Umbilical cord (tissue), 2 donors: ENCODE measurements around the gene VSX1. TPM values are rescaled to one million over a fixed set of nuclear protein-coding genes. Genes with fewer than 3 reads are reported as not detected.

Source experiments
- DNase-seq: peaks from one replicate; pipeline ENCODE4 v3.0.0-alpha.2; 2015; ENCODE audit warnings: low spot score
- total RNA-seq: library from RNA; depleted of rRNA; stranded (reverse); fragments of >200 nt; gene quantifications from one replicate; pipeline ENCODE4 v1.2.3, GENCODE V29; 2014; ENCODE audit warnings: low replicate concordance; ENCODE audit not compliant: insufficient read depth

Gene VSX1
- total RNA-seq = 0.24 TPM

DNA sequence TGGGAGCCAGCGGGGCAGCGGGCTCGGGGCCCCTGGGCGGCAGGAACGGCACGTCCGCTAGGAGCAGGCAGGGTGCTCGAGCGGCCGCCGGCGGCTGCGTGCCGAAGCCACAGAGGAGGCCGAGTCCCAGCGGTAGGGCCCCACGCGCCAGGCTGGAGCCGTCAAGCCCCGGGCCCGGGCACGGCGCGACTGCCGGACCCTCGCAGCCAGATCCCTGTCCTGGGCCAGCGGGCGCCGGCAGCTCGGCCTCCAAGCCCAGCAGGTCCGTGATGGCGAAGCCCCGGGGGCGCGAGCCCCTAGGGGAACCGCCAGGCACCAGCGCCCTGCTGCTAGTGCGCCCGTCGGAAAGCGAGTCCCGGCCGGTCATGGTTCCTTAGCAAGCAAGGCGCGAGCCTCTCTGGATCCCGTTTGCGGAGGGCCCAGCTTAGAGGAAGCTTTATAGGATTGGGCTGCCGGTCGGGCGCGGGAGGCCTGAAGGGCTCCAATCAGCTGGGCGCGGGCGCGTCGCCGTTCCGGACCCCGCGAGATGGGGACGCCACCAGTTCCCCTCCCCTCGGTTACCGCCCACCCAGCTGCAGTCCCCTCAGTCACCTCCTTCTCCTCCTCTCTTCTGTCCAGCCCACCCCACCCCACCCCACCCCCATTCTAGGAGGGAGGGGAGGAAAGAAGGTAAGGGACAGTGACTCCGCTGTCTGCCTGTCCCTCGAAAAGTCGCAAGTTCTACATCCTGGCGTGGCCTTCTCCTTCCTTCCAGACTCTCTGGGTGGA is at the start of gene VSX1:
Gene VSX1, minus strand, starts transcription at position 412 of the 768 bp plus-strand sequence. Its CDS starts 45 bp downstream, at position 367.
- DNase-seq = no peak

DNA sequence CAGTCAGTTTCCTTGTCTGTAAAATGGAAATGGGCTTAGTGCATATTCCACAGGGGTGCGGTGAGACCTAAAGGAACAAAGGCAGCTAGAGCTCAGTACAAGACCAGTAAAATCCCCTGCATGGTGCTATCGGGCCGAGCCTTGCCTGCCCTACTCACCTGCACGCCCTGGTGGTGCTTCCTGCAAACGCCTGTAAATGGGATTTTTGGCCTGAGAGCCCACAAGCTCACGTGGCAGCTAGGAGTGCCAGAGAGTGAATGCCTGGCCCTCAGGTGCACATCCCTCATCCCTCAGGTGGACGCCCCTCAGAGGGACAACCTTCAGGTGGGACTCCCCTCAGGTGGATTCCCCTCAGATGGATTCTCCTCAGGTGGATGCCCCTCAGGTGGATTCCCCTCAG is 48.0 kb upstream of the VSX1 start:
- DNase-seq = no peak

DNA sequence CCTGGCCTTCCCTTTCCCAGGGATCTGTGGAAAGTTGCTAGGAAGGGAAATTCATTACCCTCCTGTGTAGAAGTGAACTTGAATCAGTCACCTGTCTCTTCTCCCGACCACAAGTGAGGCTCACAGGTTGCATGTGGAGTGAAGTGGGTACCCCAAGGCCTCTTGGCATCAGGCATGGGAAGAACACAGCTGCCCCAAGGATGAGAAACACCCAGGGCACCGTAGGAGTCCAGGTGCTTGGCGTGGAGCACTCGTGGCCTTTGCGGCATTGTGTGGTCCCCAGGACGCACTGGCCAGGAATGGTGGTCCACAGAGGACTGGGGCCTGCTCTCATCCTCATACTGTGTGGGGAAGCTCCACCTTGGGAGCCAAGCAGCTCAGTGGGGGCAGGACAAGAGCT is 47.5 kb upstream of the VSX1 start:
- DNase-seq = no peak

DNA sequence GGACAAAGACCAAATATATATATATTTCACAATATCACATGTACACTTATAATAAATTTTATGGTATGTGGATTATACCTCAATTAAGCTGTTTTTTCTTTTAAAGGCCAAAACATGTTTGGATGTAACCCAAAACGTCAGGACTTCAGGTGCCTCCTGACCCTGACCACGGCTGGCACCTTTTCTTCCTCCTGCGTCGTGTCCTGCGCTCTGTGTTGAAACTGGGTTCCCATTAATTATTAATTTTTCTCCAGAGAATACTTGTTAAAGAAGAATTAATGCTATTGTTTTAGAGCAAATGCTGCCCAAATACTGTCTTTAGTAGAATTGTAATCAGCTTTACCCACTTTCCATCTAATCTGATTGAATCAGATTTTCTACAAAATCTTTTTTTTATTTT is 46.7 kb upstream of the VSX1 start:
- DNase-seq = no peak

DNA sequence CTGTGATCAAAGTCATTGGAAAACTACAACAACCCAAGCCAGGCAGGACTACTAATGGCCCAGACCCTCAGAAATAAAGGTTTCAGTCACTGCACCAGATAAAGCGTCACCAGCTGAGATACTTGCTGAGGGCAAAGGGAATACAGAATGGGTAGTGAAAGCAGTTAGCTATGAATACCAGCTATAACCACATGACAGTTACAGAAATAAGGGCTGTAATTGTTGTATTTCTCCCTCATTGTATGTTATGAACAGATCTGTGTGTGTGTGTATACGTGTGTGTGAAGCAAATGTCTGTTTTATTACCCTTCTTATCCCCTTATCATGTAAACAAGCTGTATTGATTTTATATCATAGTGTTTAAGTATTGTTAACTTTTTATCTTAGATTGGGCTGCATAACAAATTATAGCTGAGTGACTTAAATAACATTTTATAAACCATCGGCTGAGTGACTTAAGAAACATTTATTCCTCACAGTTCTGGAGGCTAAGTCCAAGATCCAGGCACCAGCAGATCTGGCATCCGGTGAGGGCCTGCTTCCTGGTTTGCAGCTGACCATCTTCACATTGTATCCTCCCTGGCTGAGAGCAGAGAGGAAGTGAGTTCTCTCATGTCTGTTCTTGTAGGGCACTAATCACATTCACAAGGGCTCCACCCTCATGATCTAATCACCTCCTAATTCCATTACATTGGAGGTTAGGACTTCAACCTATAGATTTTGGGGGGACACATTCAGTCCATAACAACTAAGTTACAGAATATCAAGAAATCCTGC is 46.0 kb upstream of the VSX1 start:
- no peak for DNase-seq

DNA sequence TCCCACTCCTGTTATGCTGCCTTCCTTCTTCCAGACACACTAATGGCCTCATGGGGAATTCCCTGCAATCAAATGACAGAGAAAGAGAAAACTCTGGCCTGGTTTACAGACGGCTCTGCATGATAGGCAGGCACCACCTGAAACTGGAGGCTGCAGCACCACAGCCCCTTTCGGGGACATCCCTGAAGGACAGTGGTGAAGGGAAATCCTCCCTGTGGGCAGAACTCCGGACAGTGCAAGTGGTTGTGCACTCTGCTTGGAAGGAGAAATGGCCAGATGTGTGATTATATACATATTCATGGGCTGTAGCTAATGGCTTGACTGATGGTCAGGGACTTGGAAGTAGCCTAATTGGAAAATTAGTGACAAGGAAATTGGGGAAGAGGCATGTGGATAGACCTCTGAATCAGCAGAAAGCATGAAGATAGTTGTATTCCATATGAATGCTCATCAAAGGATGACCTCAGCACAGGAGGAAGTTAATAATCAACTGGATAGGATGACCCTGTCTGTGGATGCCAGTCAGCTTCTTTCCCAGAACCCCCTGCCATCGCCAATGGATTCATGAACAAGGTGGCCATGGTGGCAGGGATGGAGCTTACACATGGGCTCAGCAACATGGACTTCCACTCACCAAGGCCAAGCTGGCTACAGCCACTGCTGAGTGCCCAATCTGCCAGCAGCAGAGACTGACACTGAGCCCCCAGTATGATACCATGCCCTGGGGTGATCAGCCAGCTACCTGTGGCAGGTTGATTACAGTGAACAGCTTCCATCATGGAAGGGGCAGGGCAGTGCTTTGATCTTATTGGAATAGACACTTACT is 44.5 kb upstream of the VSX1 start:
- no peak for DNase-seq

DNA sequence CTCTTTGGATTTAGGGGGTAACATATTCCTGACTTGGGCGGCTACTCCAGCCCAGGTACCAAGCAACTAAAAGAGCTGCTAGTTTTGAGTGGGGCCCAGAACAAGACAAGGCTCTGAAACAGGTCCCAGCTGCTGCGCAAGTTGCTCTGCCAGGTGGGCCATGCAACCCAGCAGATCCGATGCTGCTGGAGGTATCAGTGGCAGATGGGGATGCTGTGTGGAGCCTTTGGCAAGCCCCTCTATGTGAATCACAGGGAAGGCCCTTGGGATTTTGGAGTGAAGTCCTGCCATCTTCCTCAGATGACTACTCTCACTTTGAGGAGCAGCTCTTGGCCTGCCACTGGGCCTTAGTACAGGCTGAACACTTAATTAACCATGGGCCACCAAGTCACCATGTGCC is 43.7 kb upstream of the VSX1 start:
- DNase-seq = no peak

DNA sequence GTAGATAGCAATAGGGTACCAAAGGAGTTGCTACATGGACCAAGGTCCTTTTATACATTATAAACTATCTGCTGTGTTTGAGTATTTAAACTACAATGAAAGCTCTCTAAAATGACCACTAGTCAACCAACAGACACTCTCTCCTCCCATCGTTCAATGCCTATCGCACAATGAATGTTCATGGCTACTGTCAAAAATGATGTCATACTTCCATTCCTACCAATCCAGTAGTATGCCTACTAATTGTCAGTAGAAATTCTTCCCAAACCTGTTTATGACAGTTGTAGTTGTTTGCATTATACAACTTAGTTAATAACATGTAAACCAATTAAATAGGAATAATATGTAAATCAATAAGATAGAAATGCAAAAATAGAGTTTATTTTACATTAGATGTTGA is 39.0 kb upstream of the VSX1 start:
- DNase-seq = no peak

DNA sequence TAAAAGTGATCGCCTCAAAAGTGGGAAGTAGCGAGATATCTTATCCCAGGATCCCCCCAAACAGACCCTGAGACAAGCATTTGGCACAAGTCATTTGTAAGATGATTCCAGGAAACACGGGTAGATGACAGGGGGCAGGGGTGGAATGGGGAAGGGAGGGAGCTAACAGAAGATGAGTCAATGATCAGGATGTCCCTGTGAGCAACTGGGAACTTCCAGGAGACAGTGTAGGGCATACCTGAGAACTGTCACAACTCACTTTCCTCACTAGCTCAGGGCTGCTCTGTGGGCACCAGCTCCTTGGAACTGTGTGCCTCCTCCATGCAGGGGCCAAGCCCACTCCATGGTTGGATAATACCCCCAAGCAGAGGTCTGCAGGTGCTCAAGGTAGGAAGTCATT is 38.5 kb upstream of the VSX1 start:
- DNase-seq = no peak

DNA sequence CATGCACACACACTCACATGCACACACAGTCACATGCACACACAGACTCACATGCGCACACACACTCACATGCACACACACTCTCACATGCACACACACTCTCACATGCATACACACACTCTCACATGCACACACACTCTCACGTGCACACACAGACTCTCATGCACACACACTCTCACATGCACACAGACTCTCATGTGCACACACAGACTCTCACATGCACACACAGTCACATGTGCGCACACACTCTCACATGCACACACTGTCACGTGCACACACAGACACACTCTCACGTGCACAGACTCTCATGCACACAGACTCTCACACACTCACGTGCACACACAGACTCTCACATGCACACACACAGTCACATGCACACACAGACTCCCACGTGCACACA is 36.6 kb upstream of the VSX1 start:
- no peak for DNase-seq

DNA sequence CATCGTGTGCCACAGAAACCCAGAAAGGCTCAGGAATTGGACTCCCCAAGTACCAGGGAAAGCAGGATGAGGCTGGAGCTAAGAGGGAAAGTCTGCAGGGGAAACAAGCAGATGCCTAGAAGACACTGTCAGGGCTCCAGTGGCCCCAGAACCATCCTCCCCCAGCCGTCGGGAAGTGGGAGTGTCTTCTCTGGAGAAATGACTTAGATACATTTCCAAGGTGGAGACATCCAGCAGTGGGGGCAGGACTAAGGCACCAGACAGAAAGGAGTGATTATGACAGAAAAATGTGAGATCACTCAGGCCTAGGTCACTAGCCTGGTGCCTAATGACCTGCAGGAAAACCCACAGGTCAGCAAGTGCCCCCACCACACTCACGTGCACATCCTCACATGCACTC is 36.0 kb upstream of the VSX1 start:
- no peak for DNase-seq

DNA sequence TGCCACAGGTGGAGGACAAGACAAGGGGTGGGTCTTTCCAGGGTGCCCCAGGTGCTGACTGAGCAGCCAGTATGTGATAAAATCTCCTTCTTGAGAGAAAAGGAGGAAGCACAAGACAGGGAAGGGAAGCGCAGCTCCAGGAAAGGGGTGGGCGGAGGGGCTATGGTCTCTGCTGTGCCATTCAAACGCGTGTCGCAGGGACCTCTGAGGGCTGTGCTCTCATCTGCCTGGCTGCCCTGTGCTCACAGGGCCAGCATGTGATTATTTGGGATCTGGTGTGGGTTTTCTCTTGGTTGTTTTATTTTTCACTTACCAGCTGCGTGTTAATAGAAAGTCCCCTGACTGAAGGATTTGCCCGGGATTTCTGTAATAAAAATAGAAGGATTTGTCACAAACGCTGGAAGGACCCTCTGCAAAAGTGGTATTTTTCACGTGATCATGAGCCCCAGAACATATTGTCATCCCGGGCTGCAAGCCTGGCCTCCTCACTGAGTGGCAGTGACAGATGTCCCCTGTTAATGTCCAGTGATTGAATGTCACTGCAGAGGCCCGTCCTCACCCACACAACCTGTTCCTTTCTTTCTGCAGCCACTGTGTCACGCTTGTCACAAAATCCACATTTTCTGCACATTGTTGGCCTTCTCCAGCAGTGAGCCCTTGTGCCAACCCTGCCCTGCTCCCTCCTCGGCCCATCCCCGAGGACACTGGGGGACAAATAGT is 35.0 kb upstream of the VSX1 start:
- DNase-seq = no peak

DNA sequence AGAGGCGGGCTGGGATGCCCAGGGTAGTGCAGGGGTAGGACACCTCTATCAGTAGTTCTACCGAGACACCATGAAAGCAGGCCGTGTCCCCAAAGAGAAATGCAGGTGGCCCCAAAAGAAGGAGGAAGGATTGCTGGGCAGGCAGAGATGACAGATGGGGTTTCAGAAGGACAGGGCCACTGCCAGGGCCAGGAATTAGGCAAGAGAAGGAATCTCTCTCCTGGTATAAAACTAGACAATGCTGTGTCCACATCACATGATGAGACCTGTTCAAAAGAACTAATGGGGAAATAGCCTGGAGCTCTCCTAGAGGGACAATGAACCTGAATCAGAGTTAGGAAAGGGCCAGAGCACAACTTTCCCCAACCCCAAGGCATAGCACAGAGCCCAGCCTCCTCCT is 21.6 kb upstream of the VSX1 start:
- DNase-seq = no peak

DNA sequence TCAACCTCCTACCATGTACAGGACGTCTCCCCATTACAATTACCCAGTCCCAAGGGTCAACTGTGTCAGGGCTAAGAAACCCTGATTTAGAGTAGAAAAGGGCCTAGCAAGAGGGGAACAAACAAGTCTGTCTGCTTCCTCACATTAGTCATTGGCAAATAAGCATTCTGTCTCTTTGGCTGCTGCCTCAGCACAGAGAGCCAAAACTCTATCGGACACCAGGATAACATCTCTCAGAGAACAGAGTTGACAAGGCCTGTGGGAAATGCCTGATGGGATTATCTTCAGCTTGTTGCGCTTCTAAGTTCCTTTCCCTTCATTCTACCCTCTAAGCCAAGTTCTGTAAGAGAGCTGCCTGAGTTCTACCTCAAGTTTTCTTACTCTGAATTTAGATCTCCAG is 19.0 kb upstream of the VSX1 start:
- no peak for DNase-seq

DNA sequence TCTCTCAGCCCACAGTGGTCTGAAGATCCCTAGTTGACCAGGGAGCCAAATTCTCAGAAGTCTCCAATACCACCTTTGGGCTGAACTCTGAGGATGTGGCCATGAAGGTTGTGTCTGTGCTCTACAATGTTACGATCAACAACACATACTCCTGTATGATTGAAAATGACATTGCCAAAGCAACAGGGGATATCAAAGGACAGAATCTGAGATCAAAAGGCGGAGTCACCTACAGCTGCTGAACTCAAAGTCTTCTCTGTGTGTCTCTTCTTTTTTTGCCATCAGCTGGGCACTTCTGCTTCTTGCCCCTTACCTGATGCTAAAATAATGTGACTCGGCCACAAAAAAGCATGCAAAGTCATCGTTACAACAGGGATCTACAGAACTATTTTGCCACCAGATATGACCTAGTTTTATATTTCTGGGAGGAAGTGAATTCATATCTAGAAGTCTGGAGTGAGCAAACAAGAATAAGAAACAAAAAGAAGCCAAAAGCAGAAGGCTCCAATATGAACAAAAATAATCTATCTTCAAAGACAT is 17.7 kb upstream of the VSX1 start:
- no peak for DNase-seq

DNA sequence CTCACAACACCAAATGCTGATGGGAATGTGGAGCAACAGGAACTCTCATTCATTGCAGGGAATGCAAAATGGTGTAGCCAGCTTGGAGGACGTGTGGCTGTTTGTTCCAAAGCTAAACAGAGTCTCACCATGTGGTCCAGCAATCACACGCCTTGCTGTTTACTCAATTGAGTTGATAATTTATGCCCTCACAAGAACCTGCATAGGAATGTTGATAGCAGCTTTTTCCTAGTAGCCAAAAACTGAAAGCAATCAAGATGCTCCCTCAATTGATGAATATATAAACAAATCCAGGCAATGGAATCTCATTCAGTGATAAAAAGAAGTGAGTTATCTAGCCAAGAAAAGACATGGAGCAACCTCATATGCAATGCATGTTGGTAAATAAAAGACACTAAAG is 15.6 kb upstream of the VSX1 start:
- DNase-seq = no peak

DNA sequence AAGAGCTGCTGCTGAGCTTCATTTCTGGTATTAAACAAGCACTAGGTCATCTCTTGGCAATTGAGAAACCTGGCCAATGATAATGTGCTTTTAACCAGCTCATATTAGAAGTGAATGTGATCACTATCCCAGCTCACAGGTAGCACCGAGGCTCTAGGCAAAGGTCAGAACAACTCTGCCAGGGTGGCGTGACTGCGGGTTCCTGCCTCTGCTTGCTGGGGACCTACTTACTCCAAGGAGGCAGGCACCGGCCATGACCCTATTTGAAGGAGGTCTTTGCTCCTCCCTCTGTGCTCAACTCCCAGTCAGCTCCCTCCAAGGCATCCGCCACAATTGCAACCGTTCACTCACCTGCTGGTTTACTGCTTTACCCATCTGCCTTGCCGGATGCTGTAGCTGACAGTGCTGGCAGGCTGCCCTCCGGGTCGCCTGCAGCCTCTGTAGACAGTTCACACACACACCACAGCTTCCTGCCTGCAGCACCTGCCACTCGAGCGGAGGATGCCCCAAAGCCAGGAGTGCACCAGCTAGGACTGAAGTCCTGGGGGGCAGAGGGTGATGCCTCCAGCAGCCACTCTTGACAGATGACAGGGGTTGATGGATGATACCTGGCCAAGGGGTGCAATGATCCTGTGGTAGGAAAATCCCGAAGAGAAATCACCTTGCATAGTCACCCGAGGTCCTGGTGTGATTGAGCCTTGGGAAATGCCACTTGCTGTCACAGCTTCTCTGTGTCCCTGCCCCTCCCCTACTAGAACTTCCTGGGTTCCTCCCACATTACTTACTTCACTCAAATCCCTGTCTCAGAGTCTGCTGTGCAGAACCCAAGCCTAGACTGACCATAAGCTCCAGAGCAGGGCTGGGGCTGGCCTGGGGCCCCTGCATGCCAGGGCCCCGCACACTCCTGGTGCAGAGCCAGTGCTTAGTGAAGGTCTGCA is 8.8 kb upstream of the VSX1 start:
- no peak for DNase-seq

DNA sequence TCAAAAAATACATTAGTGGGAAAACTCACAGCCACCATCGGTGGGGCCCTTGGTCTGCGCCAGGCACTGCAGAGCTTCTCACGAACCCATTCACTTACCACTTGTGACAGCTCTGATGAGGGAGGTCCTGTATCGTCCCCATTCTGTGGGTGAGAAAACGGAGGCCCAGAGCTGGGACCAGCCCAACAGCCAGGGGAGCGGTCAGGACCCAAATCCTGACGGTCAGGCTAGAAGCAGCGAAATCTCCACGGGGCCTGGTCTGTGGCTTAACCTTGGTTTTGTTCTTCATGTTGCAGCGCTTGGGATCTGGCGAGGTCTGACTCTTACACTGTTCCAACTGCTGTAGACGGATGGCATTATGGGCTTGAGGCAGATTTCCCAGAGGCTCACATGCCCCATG is 7.7 kb upstream of the VSX1 start:
- no peak for DNase-seq

DNA sequence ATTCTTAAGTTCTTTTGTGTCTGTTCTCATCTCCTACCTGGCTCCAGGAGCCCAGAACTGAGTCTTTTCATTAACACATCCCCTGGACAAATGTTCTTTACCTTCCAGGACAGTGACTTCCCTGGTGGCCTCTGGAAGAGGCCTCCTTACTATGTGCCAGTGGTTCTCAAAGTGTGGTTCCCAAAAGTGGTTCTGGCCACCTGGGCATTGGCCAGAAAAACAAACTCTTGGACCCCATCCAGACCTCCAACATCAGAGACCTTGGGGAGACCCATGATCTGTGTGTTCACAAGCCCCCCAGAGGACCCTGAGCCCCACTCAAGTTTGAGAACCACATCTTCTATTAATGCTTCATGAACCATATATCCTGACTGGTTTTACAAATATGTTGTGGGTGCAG is 7.2 kb upstream of the VSX1 start:
- DNase-seq = no peak

DNA sequence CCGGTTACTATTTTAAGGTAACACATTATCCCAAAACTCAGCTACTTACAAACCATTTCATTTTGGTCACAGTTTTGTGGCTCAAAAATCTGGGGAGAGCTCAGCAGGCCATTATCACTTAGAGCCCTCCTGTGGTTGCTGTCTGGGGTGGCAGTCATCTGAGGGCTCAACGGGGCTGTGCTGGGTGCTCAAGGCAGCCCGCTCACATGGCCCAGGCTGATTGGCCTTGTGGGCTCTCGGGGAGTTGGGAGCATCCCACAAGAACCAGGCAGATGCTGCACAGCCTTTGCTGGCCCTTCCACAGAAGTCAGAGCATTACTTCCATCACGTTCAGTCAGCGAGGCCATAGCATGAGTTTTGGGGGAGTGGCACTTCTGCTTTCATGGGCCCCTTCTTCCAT is 6.3 kb upstream of the VSX1 start:
- DNase-seq = no peak
